Activated T-cell treated with anti-CD3 and anti-CD28 coated beads, Interleukin-2, amount 50 U/mL, for 72 hours (primary cell): Measurements from ENCODE around the gene ACAA2. TPM values are rescaled to one million over a fixed set of nuclear protein-coding genes. Genes with fewer than 3 reads are reported as not detected.

Experiments used
- ATAC-seq, 2 donors: fragments of 150-1000 bp; cut with Tn5 transposase; replicated peaks in 1 of 2; 2 replicates each; pipeline ENCODE4 v1.10.0; 2021; ENCODE audit warnings: moderate library complexity in 2 of 2, mild to moderate bottlenecking in 1 of 2
- DNase-seq, 2 donors: peaks; one replicate each; pipeline ENCODE4 v3.0.0; 2021 to 2022; ENCODE audit warnings: mixed read lengths in 1 of 2
- H3K27ac Mint-ChIP-seq: one replicate; pipeline ENCODE4 v1.8.0; 2022; ENCODE audit warnings: mild to moderate bottlenecking, moderate library complexity, mixed read lengths
- H3K27me3 Mint-ChIP-seq: one replicate; pipeline ENCODE4 v1.8.0; 2022; ENCODE audit warnings: low read depth, mixed read lengths
- H3K36me3 Mint-ChIP-seq, 2 donors: one replicate each; pipeline ENCODE4 v1.8.0; 2022; ENCODE audit warnings: mixed read lengths in 2 of 2, mild to moderate bottlenecking in 1 of 2; ENCODE audit not compliant: insufficient read depth in 2 of 2
- H3K4me1 Mint-ChIP-seq: one replicate; pipeline ENCODE4 v1.8.0; 2022; ENCODE audit warnings: low read depth, mixed read lengths
- H3K4me3 Mint-ChIP-seq, 2 donors: one replicate each; pipeline ENCODE4 v1.8.0; 2022; ENCODE audit warnings: mild to moderate bottlenecking in 2 of 2, mixed read lengths in 2 of 2, moderate library complexity in 2 of 2
- H3K9me3 Mint-ChIP-seq, 2 donors: one replicate each; pipeline ENCODE4 v1.8.0; 2022; ENCODE audit warnings: mixed read lengths in 2 of 2
- total RNA-seq, 2 donors: library from RNA; stranded (reverse); gene quantifications; one replicate each; pipeline ENCODE4 v1.2.3, GENCODE V29; 2022

ACAA2 gene
- total RNA-seq, 2 donors from 2014 or later, result 79.0 to 84.1 TPM

GRCh38 chr18:49850636-49851035 lies 37.3 kb upstream of the ACAA2 start:
- Mint-ChIP-seq H3K9me3 (no peaks in the 10 kb centered on the region), H3K4me3 (no peak overlapping the region), H3K27ac (no peak overlapping the region), H3K27me3 (no peaks in the 10 kb centered on the region), H3K36me3 (no peaks in the 10 kb centered on the region), H3K4me1 (no peaks in the 10 kb centered on the region)
- DNase-seq (no peak), ATAC-seq (no peak)

- DNase-seq (no peak), ATAC-seq (no peak)
- no peaks in the 10 kb centered on the region for H3K4me1 Mint-ChIP-seq
- no peaks in the 10 kb centered on the region for H3K27me3 Mint-ChIP-seq
- no peak overlapping the region for H3K4me3 Mint-ChIP-seq
- no peak overlapping the region for H3K27ac Mint-ChIP-seq
- H3K9me3 Mint-ChIP-seq, result no peaks in the 10 kb centered on the region
- H3K36me3 Mint-ChIP-seq, result no peaks in the 10 kb centered on the region
These were observed 36.2 kb upstream of the ACAA2 start for GRCh38 chr18:49849331-49850217.

GRCh38 chr18:49848115-49848514 lies 34.8 kb upstream of the ACAA2 start:
- no peaks in the 10 kb centered on the region for H3K36me3 Mint-ChIP-seq
- ATAC-seq (no peak), DNase-seq (no peak)
- H3K27ac Mint-ChIP-seq, result no peak overlapping the region
- H3K27me3 Mint-ChIP-seq, result no peaks in the 10 kb centered on the region
- H3K4me3 Mint-ChIP-seq, result no peak overlapping the region
- H3K9me3 Mint-ChIP-seq, result no peaks in the 10 kb centered on the region
- H3K4me1 Mint-ChIP-seq, result no peaks in the 10 kb centered on the region

GRCh38 chr18:49847524-49847923 lies 34.2 kb upstream of the ACAA2 start:
- H3K4me3 Mint-ChIP-seq, result no peak overlapping the region

GRCh38 chr18:49846718-49847470 lies 33.6 kb upstream of the ACAA2 start:
- ATAC-seq (no peak), DNase-seq (no peak)
- H3K9me3 Mint-ChIP-seq, result no peaks in the 10 kb centered on the region
- no peak overlapping the region for H3K27ac Mint-ChIP-seq
- no peaks in the 10 kb centered on the region for H3K36me3 Mint-ChIP-seq
- H3K4me3 Mint-ChIP-seq, result no peak overlapping the region
- no peaks in the 10 kb centered on the region for H3K27me3 Mint-ChIP-seq
- H3K4me1 Mint-ChIP-seq, result no peaks in the 10 kb centered on the region

More at GRCh38 chr18:49847524-49847923, 34.2 kb upstream of the ACAA2 start:
- Mint-ChIP-seq H3K27ac (no peak overlapping the region), H3K4me1 (no peaks in the 10 kb centered on the region), H3K36me3 (no peaks in the 10 kb centered on the region), H3K27me3 (no peaks in the 10 kb centered on the region), H3K9me3 (no peaks in the 10 kb centered on the region)
- DNase-seq (no peak), ATAC-seq (no peak)

- H3K36me3 Mint-ChIP-seq, result no peaks in the 10 kb centered on the region
- H3K9me3 Mint-ChIP-seq, result no peaks in the 10 kb centered on the region
- H3K4me1 Mint-ChIP-seq, result no peaks in the 10 kb centered on the region
- H3K27ac Mint-ChIP-seq, result no peak overlapping the region
- DNase-seq (no peak), ATAC-seq (no peak)
- H3K27me3 Mint-ChIP-seq, result no peaks in the 10 kb centered on the region
- no peak overlapping the region for H3K4me3 Mint-ChIP-seq
These were observed 33.0 kb upstream of the ACAA2 start for GRCh38 chr18:49846361-49846662.

GRCh38 chr18:49845629-49846360 lies 32.5 kb upstream of the ACAA2 start:
- ATAC-seq, result no peak
- Mint-ChIP-seq H3K27ac (no peak overlapping the region), H3K36me3 (no peaks in the 10 kb centered on the region), H3K4me3 (no peak overlapping the region), H3K4me1 (no peaks in the 10 kb centered on the region), H3K9me3 (no peaks in the 10 kb centered on the region), H3K27me3 (no peaks in the 10 kb centered on the region)
- DNase-seq, result no peak

GRCh38 chr18:49844903-49845302 lies 31.6 kb upstream of the ACAA2 start:
- DNase-seq (no peak), ATAC-seq (no peak)
- H3K4me1 Mint-ChIP-seq, result no peaks in the 10 kb centered on the region
- no peaks in the 10 kb centered on the region for H3K9me3 Mint-ChIP-seq
- H3K27ac Mint-ChIP-seq, result no peak overlapping the region
- no peaks in the 10 kb centered on the region for H3K36me3 Mint-ChIP-seq
- no peaks in the 10 kb centered on the region for H3K27me3 Mint-ChIP-seq
- no peak overlapping the region for H3K4me3 Mint-ChIP-seq

- DNase-seq (no peak), ATAC-seq (no peak)
- H3K9me3 Mint-ChIP-seq, result no peaks in the 10 kb centered on the region
- no peaks in the 10 kb centered on the region for H3K27me3 Mint-ChIP-seq
- no peaks in the 10 kb centered on the region for H3K36me3 Mint-ChIP-seq
- H3K27ac Mint-ChIP-seq, result no peak overlapping the region
- no peaks in the 10 kb centered on the region for H3K4me1 Mint-ChIP-seq
- H3K4me3 Mint-ChIP-seq, result no peak overlapping the region
These were observed 30.7 kb upstream of the ACAA2 start for GRCh38 chr18:49843778-49844625.

GRCh38 chr18:49843131-49843530 lies 29.8 kb upstream of the ACAA2 start:
- ATAC-seq (no peak), DNase-seq (no peak)
- Mint-ChIP-seq H3K36me3 (no peaks in the 10 kb centered on the region), H3K27ac (no peak overlapping the region), H3K4me3 (no peak overlapping the region), H3K9me3 (no peaks in the 10 kb centered on the region), H3K27me3 (no peaks in the 10 kb centered on the region), H3K4me1 (no peaks in the 10 kb centered on the region)

- no peaks in the 10 kb centered on the region for H3K36me3 Mint-ChIP-seq
- H3K4me3 Mint-ChIP-seq, result no peak overlapping the region
- H3K27me3 Mint-ChIP-seq, result no peaks in the 10 kb centered on the region
- no peaks in the 10 kb centered on the region for H3K4me1 Mint-ChIP-seq
- H3K27ac Mint-ChIP-seq, result no peak overlapping the region
- DNase-seq (no peak), ATAC-seq (no peak)
- no peaks in the 10 kb centered on the region for H3K9me3 Mint-ChIP-seq
These were observed 29.3 kb upstream of the ACAA2 start for GRCh38 chr18:49842656-49843055.

GRCh38 chr18:49841236-49842217 lies 28.2 kb upstream of the ACAA2 start:
- Mint-ChIP-seq H3K4me1 (no peaks in the 10 kb centered on the region), H3K36me3 (no peaks in the 10 kb centered on the region), H3K4me3 (no peak overlapping the region), H3K27ac (no peak overlapping the region), H3K27me3 (no peaks in the 10 kb centered on the region), H3K9me3 (no peaks in the 10 kb centered on the region)
- DNase-seq, result no peak
- ATAC-seq, result no peak
